Measurements from ENCODE around the gene LRBA.

DNA sequence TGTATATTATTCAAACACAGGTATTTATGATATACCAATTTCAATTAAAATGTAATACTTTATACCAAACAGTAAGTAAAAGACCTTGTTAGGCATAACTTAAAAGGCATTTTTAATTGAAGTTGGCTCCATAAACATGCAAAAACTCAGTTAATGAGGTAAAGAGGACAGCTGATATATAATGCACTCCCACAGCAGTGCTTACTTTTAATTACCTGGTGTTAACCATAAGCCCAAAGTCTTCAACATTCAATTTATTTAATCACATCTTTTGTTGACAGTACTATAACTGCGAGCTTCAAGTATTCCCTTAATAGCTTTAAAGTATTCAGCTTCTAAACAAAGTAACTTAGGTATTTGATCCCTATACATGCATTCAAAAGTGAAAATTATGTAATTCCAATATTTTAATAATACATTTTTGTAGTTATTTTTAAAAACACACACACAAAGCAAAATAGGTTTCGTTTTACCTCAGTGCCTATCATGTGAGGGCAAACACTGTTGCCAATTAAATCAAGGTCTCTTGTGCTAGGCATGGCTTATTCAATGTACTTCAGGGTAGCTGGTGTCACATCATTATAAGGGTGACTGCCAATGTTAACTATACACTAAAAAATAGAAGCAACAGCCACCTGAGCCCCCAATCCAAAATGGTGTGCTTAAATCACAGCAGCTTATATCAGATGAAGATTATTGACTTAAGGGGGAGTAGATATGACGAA is 197.1 kb downstream of the LRBA start:
- TF ChIP-seq EGR1 (conservative IDR thresholded peaks at IDR 0.05) (no peak), POLR2A (conservative IDR thresholded peaks at IDR 0.05) (no peak), SMAD4 (CRISPR knock-in tag; conservative IDR thresholded peaks at IDR 0.05) (no peak), EHMT2 (IDR thresholded peaks at IDR 0.05) (no peak), RBBP5 (IDR thresholded peaks at IDR 0.05; ENCODE audit: borderline replicate concordance, insufficient read depth, low read length, poor library complexity, severe bottlenecking) (no peak), NFYB (IDR thresholded peaks at IDR 0.05; ENCODE audit: extremely low read depth, insufficient read length) (no peak), RBM17 (IDR thresholded peaks at IDR 0.05; ENCODE audit: borderline replicate concordance, low read depth, low read length) (no peak), EP300 (IDR thresholded peaks at IDR 0.05; ENCODE audit: low read length) (no peak), SMARCC2 (IDR thresholded peaks at IDR 0.05; ENCODE audit: low read depth) (no peak), ZNF398 (CRISPR knock-in tag; IDR thresholded peaks at IDR 0.05) (no peak), BHLHE40 (IDR thresholded peaks at IDR 0.05; ENCODE audit: low read length) (no peak)
- TF ChIP-seq, protein P1, sequence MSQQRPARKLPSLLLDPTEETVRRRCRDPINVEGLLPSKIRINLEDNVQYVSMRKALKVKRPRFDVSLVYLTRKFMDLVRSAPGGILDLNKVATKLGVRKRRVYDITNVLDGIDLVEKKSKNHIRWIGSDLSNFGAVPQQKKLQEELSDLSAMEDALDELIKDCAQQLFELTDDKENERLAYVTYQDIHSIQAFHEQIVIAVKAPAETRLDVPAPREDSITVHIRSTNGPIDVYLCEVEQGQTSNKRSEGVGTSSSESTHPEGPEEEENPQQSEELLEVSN (IDR thresholded peaks at IDR 0.05; ENCODE audit: borderline replicate concordance in 1 of 2, extremely low read depth in 1 of 2, insufficient read depth in 1 of 2, insufficient read length in 1 of 2, low read depth in 1 of 2, low read length in 1 of 2, poor library complexity in 1 of 2, severe bottlenecking in 1 of 2) = no peak
- TF ChIP-seq, protein P2, sequence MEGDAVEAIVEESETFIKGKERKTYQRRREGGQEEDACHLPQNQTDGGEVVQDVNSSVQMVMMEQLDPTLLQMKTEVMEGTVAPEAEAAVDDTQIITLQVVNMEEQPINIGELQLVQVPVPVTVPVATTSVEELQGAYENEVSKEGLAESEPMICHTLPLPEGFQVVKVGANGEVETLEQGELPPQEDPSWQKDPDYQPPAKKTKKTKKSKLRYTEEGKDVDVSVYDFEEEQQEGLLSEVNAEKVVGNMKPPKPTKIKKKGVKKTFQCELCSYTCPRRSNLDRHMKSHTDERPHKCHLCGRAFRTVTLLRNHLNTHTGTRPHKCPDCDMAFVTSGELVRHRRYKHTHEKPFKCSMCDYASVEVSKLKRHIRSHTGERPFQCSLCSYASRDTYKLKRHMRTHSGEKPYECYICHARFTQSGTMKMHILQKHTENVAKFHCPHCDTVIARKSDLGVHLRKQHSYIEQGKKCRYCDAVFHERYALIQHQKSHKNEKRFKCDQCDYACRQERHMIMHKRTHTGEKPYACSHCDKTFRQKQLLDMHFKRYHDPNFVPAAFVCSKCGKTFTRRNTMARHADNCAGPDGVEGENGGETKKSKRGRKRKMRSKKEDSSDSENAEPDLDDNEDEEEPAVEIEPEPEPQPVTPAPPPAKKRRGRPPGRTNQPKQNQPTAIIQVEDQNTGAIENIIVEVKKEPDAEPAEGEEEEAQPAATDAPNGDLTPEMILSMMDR (IDR thresholded peaks at IDR 0.05 in 2 of 3, conservative IDR thresholded peaks at IDR 0.05 in 1 of 3; ENCODE audit: insufficient read depth in 2 of 3, low read depth in 1 of 3, low read length in 3 of 3) = no peak

Measured in K562 (cell line).